HG02973 (cell line): ENCODE results near the gene TMEM179.
"Not testable (repeated sequence)": the region's sequence is repeated elsewhere in the genome, so short reads cannot be mapped to it uniquely, and the experiment has no call there.

Source experiments
- ATAC-seq: cut with Tn5 transposase; IDR thresholded peaks from one replicate; pipeline ENCODE4 v1.9.1; 2021; ENCODE audit warnings: moderate library complexity; ENCODE audit not compliant: unreplicated experiment

TMEM179 gene

DNA sequence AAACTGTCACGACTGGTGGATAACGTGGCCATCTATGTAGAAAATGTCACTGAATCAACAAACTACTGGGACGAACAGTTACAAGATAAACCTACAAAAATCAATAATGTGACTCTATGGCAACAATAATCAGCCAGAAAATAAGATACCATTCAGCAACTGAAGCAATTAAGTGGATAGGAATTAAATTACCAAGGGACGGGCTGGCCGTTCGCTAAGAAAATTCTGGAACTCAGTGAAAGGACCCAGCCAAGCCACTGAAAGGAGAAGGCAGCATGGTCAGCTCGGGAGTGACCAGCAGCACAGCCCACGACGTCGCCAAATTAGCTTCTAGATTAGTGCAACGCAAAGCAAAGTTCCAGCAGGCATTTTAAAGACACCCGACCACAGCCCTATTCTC lies 33.6 kb upstream of the TMEM179 start:
- no peak for ATAC-seq

- ATAC-seq: no peak
Measured at GRCh38 chr14:104637546-104638003, 33.0 kb upstream of the TMEM179 start.

GRCh38 chr14:104636846-104637545 lies 32.4 kb upstream of the TMEM179 start:
- not testable (repeated sequence) for ATAC-seq

GRCh38 chr14:104636131-104636530 lies 31.6 kb upstream of the TMEM179 start:
- ATAC-seq: no peak

GRCh38 chr14:104635717-104636116 lies 31.1 kb upstream of the TMEM179 start:
- ATAC-seq: no peak

GRCh38 chr14:104634886-104635570 lies 30.5 kb upstream of the TMEM179 start:
- no peak for ATAC-seq

DNA sequence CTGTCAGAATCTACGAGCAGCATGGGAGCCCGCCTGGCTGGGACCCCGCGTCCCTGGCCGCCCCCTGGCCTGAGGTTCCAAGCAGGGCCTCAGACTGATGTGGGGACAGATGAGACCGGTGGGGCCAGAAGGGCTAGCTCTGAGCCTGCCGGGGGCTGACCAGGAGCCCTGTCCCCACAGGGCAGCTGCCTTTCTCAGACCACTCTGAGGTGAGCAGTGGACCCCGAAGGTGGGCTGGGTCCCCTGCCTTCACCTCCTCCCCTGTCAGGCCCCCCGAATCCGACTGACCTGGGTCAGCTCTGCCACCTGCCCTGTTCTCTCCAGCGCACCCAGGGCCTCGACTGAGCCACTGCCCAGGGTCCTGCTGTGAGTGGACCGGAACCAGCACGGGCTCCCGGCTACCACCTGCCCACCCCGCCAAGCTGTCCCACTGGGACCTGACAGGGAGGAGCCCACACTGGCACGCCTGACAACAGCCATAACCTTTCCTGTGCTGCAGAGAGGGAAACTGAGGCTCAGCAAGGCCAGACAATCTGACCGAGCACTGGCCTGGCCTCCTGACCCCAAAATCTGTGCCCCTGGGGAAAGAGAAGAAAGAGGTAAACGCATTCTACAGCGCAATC lies 29.7 kb upstream of the TMEM179 start:
- ATAC-seq: no peak

GRCh38 chr14:104633276-104634137 lies 28.9 kb upstream of the TMEM179 start:
- no peak for ATAC-seq

DNA sequence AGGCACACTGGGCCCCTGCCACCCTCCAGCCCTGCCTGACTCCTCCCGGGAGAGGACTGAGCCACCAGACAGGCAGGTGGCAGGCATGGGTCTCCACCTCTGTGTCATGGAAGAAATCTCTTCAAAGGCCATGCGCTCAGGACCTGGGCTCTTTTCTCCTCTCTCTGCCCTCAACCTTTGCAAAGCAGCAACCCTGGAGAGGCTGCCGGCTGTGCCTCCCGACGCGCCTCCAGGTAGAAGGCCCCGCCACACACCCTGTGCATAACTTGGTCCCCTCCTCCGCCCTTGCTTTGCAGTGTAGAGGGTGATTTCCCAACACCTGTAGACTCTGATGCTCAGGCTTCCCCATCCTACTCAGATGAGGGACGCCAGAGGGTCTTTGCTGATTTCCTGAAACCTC lies 28.2 kb upstream of the TMEM179 start:
- no peak for ATAC-seq

GRCh38 chr14:104624939-104625338 lies 20.4 kb upstream of the TMEM179 start:
- no peak for ATAC-seq

- ATAC-seq: no peak
Measured at GRCh38 chr14:104614126-104614812, 9.7 kb upstream of the TMEM179 start.

GRCh38 chr14:104611881-104612280 lies 7.3 kb upstream of the TMEM179 start:
- no peak for ATAC-seq

DNA sequence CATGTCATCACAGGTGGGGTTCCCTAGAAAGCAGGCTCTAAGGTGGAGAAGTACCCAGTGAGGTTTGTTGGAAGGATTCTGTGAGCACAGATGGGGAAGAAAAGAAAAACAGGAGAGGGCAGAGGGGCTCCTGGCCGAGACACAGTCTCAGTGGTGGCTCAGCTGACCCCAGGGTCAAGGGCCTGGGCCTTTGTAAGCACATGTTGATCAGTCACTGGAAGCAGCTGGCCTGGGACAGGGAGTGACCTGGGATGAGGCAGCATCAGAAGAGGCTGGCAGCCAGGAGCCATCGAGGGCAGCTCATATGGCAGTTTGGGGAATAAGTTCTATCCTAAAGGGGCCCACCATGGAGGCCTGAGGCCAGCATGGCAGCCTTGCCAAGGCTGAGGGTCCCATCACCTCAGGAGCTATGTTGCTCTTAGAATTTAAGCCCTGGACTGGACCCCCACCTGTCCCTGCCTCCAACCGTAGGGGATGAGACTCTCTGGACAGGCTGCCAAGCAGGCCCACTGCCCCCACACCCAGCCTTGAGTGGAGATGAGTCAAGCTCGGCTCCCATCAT lies 6.3 kb upstream of the TMEM179 start:
- no peak for ATAC-seq

- ATAC-seq: no peak
Measured at GRCh38 chr14:104609666-104610065, 5.1 kb upstream of the TMEM179 start.

GRCh38 chr14:104603711-104604401 lies 716 bp downstream of the TMEM179 start:
- ATAC-seq: no peak

- ATAC-seq: no peak
Measured at GRCh38 chr14:104602933-104603325, 1.6 kb downstream of the TMEM179 start.

DNA sequence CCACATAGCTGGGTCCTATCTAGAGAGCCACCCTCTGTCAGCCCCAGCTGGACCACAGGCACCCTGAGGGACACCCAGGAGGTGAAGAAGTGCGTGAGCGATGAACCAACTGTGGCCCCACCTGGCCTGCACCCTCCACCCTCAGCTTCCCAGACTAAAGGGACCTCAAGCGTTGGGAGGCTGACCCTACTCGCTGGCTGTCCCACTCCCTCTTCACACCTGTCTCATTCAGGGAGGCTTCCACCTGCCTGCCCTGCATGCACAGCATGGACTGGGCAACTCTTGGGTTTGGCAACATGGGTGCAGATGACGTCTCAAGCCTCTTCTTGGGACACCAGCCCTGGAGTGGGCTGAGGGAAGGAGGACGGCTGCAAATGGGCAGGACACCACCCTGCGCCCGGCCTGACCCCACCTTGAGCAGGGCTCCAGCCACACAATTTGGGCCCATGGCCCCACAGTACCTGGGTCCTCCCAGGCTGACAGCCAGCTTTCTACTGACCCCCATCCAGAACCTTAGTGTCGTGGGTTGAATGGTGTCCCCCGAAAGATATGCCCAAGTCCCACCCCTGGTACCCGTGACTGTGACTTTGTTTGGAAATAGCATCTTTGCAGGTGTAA lies 2.1 kb downstream of the TMEM179 start:
- no peak for ATAC-seq

- ATAC-seq: no peak
Measured at GRCh38 chr14:104601786-104602185, 2.8 kb downstream of the TMEM179 start.

DNA sequence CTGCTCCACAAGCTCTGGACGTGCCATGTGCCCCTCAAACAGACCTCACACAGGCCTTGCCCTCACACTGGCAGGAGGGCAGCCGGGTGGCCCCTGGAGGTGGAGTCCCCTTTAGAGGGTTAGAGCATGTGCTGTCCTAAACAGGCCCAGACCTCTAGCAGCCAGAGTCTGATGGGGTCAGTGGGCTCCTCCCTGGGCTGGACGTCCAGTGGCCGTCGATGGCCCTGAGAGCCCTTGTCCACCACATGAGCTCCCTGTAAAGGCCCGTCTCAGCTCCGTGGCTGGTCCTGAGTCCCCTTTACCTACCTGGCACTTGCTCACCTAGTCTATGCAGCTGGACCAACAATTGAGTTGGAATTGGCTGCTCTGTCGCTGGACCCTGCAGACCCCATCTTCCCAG lies 3.8 kb downstream of the TMEM179 start:
- no peak for ATAC-seq
